ENCODE results near the gene NDUFV1. TPM values are rescaled to one million over a fixed set of nuclear protein-coding genes. Genes with fewer than 3 reads are reported as not detected.
"Not testable (repeated sequence)": the region's sequence is repeated elsewhere in the genome, so short reads cannot be mapped to it uniquely, and the experiment has no call there.

NDUFV1 gene
- polyA plus RNA-seq, 1 experiment: 79.5 TPM

GRCh38 chr11:67616431-67617242 is 9.9 kb downstream of the NDUFV1 start:
- H3K27ac ChIP-seq (ENCODE audit: low read depth, low read length): no peak overlapping the region
- DNase-seq (ENCODE audit: low read depth, low spot score): no peak
- no peak for TF ChIP-seq CTCF (IDR thresholded peaks at IDR 0.05; ENCODE audit: low read depth, low read length)
- no peaks in the 10 kb centered on the region; the same call in 1 of the 2 replicates for H3K9me3 ChIP-seq (ENCODE audit: control insufficient read depth, insufficient read depth, low read length)
- CTCF ChIA-PET: interaction anchor here (6.6 kb wide), 1 partner anchor 13 kb away, joined by 44 read pairs; the partner anchor contains the start of gene NUDT8
- H3K27me3 ChIP-seq (ENCODE audit: control insufficient read depth, insufficient read depth, low read length): peaks cover 25% of the 10 kb centered on the region
- POLR2A ChIA-PET: interaction anchor here (0.6 kb wide), 1 partner anchor 17 kb away, joined by 3 read pairs; no protein-coding TSS in a partner anchor
- no peak overlapping the region for H3K4me3 ChIP-seq (ENCODE audit: low read depth, low read length)

- H3K27ac ChIP-seq (ENCODE audit: low read depth, low read length): no peak overlapping the region
- H3K27me3 ChIP-seq (ENCODE audit: control insufficient read depth, insufficient read depth, low read length): peaks cover 25% of the 10 kb centered on the region
- no peak overlapping the region for H3K4me3 ChIP-seq (ENCODE audit: low read depth, low read length)
- TF ChIP-seq CTCF (IDR thresholded peaks at IDR 0.05; ENCODE audit: low read depth, low read length): no peak
- CTCF ChIA-PET: interaction anchor here (6.6 kb wide), 1 partner anchor 12 kb away, joined by 44 read pairs; the partner anchor contains the start of gene NUDT8
- H3K9me3 ChIP-seq (ENCODE audit: control insufficient read depth, insufficient read depth, low read length): no peaks in the 10 kb centered on the region; the same call in 1 of the 2 replicates
- DNase-seq (ENCODE audit: low read depth, low spot score): no peak
- POLR2A ChIA-PET: no interaction called here
These were observed 10.7 kb downstream of the NDUFV1 start for GRCh38 chr11:67617243-67617953.

DNA sequence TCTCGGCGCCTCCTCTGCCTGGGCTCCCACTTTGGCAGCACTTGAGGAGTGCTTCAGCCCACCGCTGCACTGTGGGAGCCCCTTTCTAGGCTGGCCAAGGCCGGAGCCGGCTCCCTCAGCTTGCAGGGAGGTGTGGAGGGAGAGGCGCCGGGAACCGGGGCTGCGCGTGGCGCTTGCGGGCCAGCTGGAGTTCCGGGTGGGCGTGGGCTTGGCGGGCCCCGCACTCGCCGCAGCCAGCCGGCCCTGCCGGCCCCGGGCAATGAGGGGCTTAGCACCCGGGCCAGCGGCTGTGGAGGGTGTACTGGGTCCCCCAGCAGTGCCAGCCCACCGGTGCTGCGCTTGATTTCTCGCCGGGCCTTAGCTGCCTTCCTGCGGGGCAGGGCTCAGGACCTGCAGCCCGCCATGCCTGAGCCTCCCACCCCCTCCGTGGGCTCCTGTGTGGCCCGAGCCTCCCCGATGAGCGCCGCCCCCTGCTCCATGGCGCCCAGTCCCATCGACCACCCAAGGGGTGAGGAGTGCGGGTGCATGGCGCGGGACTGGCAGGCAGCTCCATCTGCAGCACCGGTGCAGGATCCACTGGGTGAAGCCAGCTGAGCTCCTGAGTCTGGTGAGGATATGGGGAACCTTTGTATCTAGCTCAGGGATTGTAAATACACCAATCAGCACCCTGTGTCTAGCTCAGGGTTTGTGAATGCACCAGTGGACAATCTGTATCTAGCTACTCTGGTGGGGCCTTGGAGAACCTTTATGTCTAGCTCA is 12.3 kb downstream of the NDUFV1 start:
- H3K27ac ChIP-seq (ENCODE audit: low read depth, low read length); DNase-seq (ENCODE audit: low read depth, low spot score); H3K4me3 ChIP-seq (ENCODE audit: low read depth, low read length); H3K9me3 ChIP-seq (ENCODE audit: control insufficient read depth, insufficient read depth, low read length); POLR2A ChIA-PET: not testable (repeated sequence)
- CTCF ChIA-PET: interaction anchor here (1.6 kb wide), 1 partner anchor 11 kb away, joined by 5 read pairs; the partner anchor contains the start of gene NUDT8
- peaks cover 25% of the 10 kb centered on the region for H3K27me3 ChIP-seq (ENCODE audit: control insufficient read depth, insufficient read depth, low read length)

GRCh38 chr11:67619683-67620618 is 13.2 kb downstream of the NDUFV1 start:
- H3K27ac ChIP-seq (ENCODE audit: low read depth, low read length): not testable (repeated sequence)
- POLR2A ChIA-PET: interaction anchor here (0.8 kb wide), 1 partner anchor 11 kb away, joined by 4 read pairs; no protein-coding TSS in a partner anchor

DNA sequence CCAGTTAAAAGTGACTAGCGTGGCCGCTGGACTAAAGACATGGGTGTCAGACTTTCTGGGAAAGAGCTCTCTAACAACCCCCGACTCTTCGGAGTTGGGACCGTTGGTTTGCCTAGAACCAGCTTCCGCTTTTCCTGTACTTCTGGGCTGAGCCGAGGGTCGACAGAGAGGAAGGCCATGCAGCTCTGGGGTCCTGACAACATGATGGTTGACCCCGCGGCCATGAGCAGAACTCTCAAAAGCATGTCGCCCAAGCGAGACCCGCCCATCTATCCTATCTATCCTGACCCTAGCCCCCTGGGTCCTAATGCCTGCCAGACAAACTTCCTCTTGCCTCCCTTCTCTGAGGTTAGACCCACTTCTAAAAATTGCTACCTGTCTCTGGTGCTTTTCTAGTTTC is 13.9 kb downstream of the NDUFV1 start:
- not testable (repeated sequence) for DNase-seq (ENCODE audit: low read depth, low spot score); H3K27ac ChIP-seq (ENCODE audit: low read depth, low read length); H3K4me3 ChIP-seq (ENCODE audit: low read depth, low read length); H3K9me3 ChIP-seq (ENCODE audit: control insufficient read depth, insufficient read depth, low read length)
- ChIA-PET CTCF (interaction anchor here (1.6 kb wide), 1 partner anchor 9 kb away, joined by 5 read pairs; the partner anchor contains the start of gene NUDT8), POLR2A (interaction anchor here (0.8 kb wide), 1 partner anchor 12 kb away, joined by 4 read pairs; no protein-coding TSS in a partner anchor)
- H3K27me3 ChIP-seq (ENCODE audit: control insufficient read depth, insufficient read depth, low read length): peaks cover 18% of the 10 kb centered on the region

More at GRCh38 chr11:67619683-67620618, 13.2 kb downstream of the NDUFV1 start:
- peaks cover 25% of the 10 kb centered on the region for H3K27me3 ChIP-seq (ENCODE audit: control insufficient read depth, insufficient read depth, low read length)
- H3K4me3 ChIP-seq (ENCODE audit: low read depth, low read length); H3K9me3 ChIP-seq (ENCODE audit: control insufficient read depth, insufficient read depth, low read length); DNase-seq (ENCODE audit: low read depth, low spot score): not testable (repeated sequence)
- CTCF ChIA-PET: interaction anchor here (1.6 kb wide), 1 partner anchor 10 kb away, joined by 5 read pairs; the partner anchor contains the start of gene NUDT8

DNA sequence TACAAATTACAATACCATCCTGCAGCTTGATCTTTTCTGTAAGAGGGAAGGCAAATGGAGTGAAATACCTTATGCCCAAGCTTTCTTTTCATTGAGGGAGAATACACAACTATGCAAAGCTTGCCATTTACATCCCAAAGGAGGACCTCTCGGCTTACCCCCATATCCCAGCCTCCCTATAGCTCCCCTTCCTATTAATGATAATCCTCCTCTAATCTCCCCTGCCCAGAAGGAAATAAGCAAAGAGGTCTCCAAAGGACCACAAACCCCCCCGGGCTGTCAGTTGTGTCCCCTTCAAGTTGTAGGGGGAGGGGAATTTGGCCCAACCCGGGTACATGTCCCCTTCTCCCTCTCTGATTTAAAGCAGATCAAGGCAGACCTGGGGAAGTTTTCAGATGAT is 15.2 kb downstream of the NDUFV1 start:
- H3K4me3 ChIP-seq (ENCODE audit: low read depth, low read length); H3K27me3 ChIP-seq (ENCODE audit: control insufficient read depth, insufficient read depth, low read length); H3K9me3 ChIP-seq (ENCODE audit: control insufficient read depth, insufficient read depth, low read length); DNase-seq (ENCODE audit: low read depth, low spot score); CTCF ChIA-PET; POLR2A ChIA-PET; H3K27ac ChIP-seq (ENCODE audit: low read depth, low read length): not testable (repeated sequence)

DNA sequence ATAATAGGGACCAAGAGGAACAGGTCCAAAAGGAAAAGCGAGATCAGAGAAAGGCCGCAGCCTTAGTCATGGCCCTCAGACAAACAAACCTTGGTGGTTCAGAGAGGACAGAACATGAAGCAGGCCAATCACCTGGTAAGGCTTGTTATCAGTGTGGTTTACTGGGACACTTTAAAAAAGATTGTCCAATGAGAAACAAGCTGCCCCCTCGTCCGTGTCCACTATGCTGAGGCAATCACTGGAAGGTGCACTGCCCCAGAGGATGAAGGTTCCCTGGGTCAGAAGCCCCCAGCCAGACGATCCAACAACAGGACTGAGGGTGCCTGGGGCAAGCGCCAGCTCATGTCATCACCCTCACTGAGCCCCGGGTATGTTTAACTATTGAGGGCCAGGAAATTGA is 16.2 kb downstream of the NDUFV1 start:
- H3K9me3 ChIP-seq (ENCODE audit: control insufficient read depth, insufficient read depth, low read length); CTCF ChIA-PET; H3K4me3 ChIP-seq (ENCODE audit: low read depth, low read length); H3K27ac ChIP-seq (ENCODE audit: low read depth, low read length); DNase-seq (ENCODE audit: low read depth, low spot score); POLR2A ChIA-PET; H3K27me3 ChIP-seq (ENCODE audit: control insufficient read depth, insufficient read depth, low read length): not testable (repeated sequence)

DNA sequence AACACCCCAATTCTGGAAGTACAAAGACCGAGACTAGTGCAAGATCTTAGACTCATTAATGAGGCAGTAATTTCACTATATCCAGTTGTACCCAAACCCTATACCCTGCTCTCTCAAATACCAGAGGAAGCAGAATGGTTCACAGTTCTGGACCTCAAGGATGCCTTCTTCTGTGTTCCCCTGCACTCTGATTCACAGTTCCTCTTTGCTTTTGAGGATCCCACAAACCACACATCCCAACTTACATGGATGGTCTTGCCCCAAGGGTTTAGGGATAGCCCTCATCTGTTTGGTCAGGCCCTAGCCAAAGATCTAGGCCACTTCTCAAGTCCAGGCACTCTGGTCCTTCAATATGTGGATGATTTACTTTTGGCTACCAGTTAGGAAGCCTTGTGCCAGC is 17.1 kb downstream of the NDUFV1 start:
- CTCF ChIA-PET; H3K4me3 ChIP-seq (ENCODE audit: low read depth, low read length); POLR2A ChIA-PET; H3K9me3 ChIP-seq (ENCODE audit: control insufficient read depth, insufficient read depth, low read length); DNase-seq (ENCODE audit: low read depth, low spot score); H3K27me3 ChIP-seq (ENCODE audit: control insufficient read depth, insufficient read depth, low read length); H3K27ac ChIP-seq (ENCODE audit: low read depth, low read length): not testable (repeated sequence)
